ENCODE measurements around the gene TOMM34. TPM values are rescaled to one million over a fixed set of nuclear protein-coding genes. Genes with fewer than 3 reads are reported as not detected.

TOMM34 gene
- total and polyA plus RNA-seq, 11 donors, result 5.4 to 27.4 (median 12.7) TPM

- TF ChIP-seq POLR2A (IDR thresholded peaks at IDR 0.05), result no peak
- TF ChIP-seq, protein P1, sequence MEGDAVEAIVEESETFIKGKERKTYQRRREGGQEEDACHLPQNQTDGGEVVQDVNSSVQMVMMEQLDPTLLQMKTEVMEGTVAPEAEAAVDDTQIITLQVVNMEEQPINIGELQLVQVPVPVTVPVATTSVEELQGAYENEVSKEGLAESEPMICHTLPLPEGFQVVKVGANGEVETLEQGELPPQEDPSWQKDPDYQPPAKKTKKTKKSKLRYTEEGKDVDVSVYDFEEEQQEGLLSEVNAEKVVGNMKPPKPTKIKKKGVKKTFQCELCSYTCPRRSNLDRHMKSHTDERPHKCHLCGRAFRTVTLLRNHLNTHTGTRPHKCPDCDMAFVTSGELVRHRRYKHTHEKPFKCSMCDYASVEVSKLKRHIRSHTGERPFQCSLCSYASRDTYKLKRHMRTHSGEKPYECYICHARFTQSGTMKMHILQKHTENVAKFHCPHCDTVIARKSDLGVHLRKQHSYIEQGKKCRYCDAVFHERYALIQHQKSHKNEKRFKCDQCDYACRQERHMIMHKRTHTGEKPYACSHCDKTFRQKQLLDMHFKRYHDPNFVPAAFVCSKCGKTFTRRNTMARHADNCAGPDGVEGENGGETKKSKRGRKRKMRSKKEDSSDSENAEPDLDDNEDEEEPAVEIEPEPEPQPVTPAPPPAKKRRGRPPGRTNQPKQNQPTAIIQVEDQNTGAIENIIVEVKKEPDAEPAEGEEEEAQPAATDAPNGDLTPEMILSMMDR (IDR thresholded peaks at IDR 0.05), result no peak
- intact Hi-C loops (cut with DNase I), result loop anchor here in 2 of 10 donors (5.0 to 10.0 kb wide), 2 partner anchors 76 to 451 kb away; partner anchors contain the start of genes PIGT (in 1 of the 2) and YWHAB (in 1 of the 2)
- peaks cover 0 to 44% (median 29%) of the 10 kb centered on the region in 12 donors for H3K4me1 ChIP-seq
- no peaks in the 10 kb centered on the region for H3K36me3 ChIP-seq
- H3K9me3 ChIP-seq, result no peaks in the 10 kb centered on the region
- H3K27ac ChIP-seq, result no peak overlapping the region
- 78 to 84% (median 80%) methylated on average over 4 of the region's 4 CpGs for WGBS, 4 donors
- ATAC-seq (no peak), DNase-seq (no peak)
- H3K4me3 ChIP-seq, result no peak overlapping the region
- H3K27me3 ChIP-seq, result no peaks in the 10 kb centered on the region
These were observed 3.4 kb upstream of the TOMM34 start for GRCh38 chr20:44963325-44964215.

- Histone ChIP-seq H3K4me3 (no peak overlapping the region), H3K9me3 (no peaks in the 10 kb centered on the region), H3K27me3 (no peaks in the 10 kb centered on the region), H3K27ac (no peak overlapping the region), H3K4me1 (peaks cover 0 to 39% (median 24%) of the 10 kb centered on the region in 12 donors), H3K36me3 (peaks cover 0 to 2% (median 0%) of the 10 kb centered on the region in 9 donors)
- no peak for DNase-seq
- no peak for ATAC-seq
- intact Hi-C loops (cut with DNase I), result loop anchor here in 2 of 10 donors (5.0 to 10.0 kb wide), 2 partner anchors 75 to 452 kb away; partner anchors contain the start of genes PIGT (in 1 of the 2) and YWHAB (in 1 of the 2)
- TF ChIP-seq, protein P1 (IDR thresholded peaks at IDR 0.05), result no peak
- TF ChIP-seq POLR2A (IDR thresholded peaks at IDR 0.05), result no peak
- 85 to 93% (median 91%) methylated on average over 3 of the region's 3 CpGs for WGBS, 4 donors
These were observed 2.3 kb upstream of the TOMM34 start for GRCh38 chr20:44962483-44962882.

DNA sequence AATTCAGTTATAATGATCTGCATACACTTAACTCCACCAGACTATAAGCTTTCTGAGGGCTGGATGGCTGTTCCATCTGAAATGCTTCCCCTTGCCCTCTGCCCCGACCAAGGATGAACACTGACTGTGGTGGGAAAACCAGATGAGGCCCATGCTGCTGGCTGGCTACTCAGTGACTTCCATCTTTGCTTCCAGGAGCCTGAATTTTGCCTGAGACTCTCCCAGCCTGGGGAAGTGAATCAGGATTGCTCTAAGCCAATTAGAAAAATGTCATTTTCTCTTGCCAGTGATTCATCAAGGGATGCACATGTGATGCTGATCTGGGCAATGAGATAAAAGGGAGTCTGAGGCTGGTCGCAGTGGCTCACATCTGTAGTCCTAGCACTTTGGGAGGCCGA, 1.7 kb upstream of the TOMM34 start:
- intact Hi-C loops (cut with DNase I), result loop anchor here in 2 of 10 donors (5.0 to 10.0 kb wide), 2 partner anchors 75 to 453 kb away; partner anchors contain the start of genes PIGT (in 1 of the 2) and YWHAB (in 1 of the 2)
- H3K9me3 ChIP-seq, result no peaks in the 10 kb centered on the region
- DNase-seq (no peak), ATAC-seq (no peak)
- 75 to 93% (median 85%) methylated on average over 3 of the region's 3 CpGs for WGBS, 4 donors
- H3K4me3 ChIP-seq, result no peak overlapping the region
- peaks cover 0 to 33% (median 18%) of the 10 kb centered on the region in 12 donors for H3K4me1 ChIP-seq
- TF ChIP-seq POLR2A (IDR thresholded peaks at IDR 0.05), result no peak
- TF ChIP-seq, protein P1 (IDR thresholded peaks at IDR 0.05), result no peak
- H3K36me3 ChIP-seq, result peaks cover 0 to 2% (median 0%) of the 10 kb centered on the region in 9 donors
- H3K27me3 ChIP-seq, result no peaks in the 10 kb centered on the region
- no peak overlapping the region for H3K27ac ChIP-seq

Data from heart left ventricle (tissue), 16 donors.